Stimulated activated CD4-positive, alpha-beta T cell treated with anti-CD3 and anti-CD28 coated beads, Interleukin-15, amount 100 ng/mL, for 1 hour (primary cell): ENCODE measurements around the gene USP34.

ENCODE experiments used
- DNase-seq, 2 donors: peaks; one replicate each; pipeline ENCODE4 v3.0.0-alpha.2; 2020; ENCODE audit warnings: low read depth in 1 of 2, low spot score in 1 of 2

USP34 gene

DNA sequence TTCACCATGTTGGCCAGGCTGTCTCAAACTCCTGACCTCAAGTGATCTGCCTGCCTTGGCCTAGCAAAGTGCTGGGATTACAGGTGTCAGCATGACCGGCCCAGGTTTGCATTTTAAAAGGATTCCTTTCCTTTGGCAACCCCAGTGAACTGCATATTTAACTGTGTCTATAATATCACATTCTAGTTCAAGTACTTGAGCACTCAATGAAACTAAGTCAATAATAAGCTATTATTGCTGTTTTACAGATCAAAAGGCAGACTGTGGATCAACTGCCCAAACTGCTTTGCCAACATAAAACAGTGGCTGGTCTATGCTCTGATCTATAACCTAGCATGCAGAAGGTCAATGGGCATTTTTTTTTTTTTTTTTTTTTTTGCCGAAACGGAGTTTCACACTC, 144.5 kb downstream of the USP34 start:
- no peak for DNase-seq

DNA sequence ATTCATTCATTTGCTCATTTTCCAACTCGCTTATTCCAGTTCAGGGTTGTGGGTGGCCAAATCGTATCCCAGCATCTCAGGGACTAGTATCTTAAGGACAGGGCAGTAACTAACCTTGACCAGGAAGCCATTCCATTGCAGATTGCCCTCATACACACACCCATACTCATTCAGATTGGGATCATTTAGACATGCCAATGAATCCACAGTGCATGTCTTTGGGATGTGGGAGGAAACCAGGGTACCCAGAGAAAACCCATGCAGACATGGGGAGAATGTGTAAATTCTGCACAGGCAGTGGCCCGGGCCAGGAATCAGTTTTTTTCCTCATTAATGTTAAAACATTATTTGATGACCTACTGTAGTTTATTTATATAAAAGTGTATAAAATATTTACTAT, 150.7 kb downstream of the USP34 start:
- no peak for DNase-seq

DNA sequence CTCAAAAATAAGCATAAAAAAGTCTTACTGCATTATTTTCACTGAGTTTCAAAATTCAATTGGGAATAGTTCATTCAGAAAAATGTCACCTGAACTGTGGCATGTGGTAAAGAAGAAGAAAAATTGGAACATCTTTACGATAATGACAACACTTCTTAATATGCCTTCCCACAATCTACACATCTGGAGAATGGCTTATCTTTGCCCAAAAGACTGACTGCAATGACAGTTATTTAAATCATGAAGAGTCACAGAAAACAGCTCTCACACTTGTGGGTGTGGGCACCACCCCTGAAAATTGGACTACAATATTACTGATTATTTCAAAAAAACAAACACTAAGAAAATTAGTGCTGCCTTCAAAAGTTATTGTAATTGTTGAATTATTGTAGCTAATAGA, 152.3 kb downstream of the USP34 start:
- DNase-seq = no peak

DNA sequence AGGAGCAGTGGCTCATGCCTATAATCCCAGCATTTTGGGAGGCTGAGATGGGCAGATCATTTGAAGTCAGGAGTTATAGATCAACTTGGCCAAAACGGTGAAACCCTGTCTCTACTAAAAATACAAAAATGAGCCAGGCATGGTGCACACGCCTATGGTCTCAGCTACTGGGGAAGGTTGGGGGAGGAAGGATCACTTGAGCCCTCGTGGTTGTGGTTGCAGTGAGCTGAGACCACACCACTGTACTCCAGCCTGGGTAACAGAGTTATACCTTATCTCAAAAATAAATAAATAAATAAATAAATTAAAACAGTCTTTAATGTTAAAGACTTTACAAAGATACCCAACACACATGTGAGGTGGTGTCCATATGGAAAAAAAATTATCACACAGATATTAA, 174.9 kb downstream of the USP34 start:
- no peak for DNase-seq

DNA sequence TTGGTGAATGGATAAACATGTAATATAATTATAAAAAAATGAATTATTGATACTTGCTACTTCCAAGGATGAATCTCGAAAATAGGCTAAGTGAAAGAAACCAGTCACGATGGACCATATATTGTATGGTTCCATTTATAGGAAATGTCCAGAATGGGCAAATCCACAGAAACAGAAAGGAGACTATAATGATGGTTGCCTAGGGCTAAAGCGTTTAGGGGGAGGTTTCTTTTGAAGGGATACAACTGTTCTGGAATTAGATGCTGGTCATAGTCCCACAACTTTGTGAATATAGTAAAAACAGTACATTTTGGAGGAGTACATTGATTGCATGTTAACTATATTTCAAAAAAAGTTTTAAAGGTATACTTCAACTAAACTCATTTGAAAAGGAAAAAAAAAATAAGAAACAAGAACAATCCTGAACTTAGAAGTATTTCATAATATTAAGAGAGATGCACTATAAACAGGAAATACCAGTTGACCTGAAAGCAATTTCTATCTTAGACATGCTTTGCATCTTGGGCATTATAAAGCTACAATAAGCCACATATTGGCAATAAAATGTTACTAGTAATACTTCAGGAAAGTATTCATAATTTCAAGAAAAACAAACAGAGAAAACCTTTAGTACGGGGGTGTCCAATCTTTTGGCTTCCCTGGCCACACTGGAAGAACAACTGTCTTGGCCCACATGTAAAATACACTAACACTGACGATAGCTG, 178.9 kb downstream of the USP34 start:
- DNase-seq = no peak

DNA sequence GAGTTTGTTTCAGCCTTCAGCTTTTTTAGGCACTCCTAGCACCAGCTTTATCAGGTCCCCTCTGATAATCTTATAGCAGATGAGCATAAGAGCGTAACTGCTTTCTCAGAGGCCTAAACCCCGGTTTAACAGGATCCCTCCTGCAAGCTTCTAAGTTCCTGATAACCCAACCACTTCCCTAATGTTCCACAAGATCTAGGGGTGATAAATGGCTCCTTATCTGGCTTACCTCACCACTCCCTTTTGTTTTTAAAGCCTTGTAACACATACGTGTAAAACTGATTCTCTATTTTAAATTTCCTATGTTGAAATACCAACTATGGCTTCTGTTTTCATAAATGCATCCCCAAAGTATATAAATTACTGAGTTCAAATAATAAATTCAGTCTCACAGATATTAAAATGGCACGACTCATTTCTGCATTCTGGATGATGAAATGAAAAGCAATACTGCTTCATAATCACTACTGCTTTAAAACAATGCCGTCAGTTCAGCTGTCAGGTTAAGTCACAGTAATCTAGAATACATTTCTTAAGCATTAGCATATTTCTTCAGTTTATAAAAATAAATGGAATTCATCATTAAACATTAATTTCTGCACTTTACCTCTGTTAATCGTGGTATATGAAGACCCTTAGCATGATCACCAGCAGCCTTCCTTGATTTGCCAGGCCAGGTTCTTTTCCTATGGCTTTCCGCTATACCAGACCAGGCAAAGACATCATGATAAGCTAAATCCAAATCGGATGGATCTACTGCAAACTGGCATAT, 182.6 kb downstream of the USP34 start:
- no peak for DNase-seq

DNA sequence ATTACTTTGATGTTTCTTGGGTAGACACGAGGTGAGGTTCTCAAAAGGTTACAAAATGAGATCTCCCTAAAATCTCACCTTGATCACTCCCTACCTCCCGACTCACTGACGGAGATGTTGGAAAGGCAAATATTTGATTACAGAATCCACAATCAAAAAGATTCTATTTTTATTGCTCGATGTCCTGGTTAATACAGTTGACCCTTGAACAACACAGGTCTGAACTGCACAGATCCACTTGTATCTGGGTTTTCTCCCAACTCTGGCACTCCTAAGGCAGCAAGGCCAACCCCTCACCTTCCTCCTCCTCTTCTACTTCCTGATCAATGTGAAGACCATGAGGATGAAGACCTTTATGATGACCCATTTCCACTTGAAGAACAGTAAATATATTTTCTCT, 183.6 kb downstream of the USP34 start:
- no peak for DNase-seq

DNA sequence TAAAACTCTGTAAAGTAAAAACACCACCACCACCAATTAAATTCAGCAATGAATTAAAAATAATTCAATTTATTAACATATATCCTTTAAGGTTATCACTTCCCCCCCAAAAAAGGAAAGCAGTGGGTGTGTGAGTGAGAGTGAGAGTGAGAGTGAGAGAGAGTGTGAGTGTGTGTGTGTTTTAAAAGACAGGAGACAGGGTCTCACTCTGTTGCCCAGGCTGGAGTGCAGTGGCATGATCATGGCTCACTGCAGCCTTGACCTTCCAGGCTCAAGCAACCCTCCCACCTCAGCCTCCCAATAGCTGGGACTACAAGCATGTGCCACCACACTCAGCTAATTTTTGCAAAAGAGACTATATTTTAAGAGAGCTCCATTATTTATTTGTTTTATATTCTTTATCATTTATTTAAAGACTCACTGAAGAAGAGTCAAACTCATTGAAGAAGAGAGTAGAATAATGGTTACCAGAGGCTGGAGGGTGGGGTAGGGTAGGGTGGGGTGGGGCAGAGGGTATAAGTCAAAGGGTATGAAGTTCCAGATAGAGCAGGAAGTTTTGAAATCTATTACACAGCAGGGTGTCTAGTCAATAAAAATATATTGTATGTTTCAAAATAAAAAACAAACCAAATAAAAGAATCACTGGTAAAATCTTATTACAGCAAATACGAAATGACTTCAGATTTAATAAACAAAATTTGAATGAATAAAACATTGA, 187.3 kb downstream of the USP34 start:
- no peak for DNase-seq

DNA sequence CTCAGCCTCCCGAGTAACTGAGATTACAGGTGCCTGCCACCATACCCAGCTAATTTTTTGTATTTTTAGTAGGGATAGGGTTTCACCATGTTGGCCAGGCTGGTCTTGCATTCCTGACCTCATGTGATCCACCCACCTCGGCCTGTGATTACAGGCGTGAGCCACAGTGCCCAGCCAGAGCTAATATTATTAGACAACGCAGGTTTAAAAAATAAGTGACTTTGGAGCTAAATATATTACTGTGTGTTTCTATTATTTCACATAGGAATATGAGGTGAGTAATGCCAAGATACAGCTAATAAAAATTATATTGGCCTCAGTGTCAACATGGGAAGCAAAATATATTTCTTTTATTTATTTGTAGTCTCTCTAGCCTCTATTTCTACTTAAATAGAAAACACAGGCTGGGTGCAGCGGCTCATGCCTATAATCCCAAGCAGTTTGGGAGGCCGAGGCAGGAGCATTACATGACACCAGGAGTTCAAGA, 188.7 kb downstream of the USP34 start:
- no peak for DNase-seq

DNA sequence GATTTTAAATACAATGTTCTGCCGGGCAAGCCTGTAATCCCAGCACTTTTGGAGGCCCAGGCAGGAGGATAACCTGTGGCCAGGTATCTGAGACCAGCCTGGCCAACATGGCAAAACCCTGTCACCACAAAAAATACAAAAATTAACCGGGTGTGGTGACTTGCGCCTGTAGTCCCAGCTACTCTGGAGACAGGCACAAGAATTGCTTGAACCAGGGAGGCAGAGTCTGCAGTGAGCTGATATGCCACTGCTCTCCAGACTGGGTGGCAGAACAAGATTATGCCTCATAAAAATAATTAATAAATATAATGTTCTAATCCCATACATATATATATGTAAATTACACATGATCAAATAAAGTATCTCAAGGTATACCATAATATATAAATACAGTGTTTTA, 189.6 kb downstream of the USP34 start:
- DNase-seq = no peak

DNA sequence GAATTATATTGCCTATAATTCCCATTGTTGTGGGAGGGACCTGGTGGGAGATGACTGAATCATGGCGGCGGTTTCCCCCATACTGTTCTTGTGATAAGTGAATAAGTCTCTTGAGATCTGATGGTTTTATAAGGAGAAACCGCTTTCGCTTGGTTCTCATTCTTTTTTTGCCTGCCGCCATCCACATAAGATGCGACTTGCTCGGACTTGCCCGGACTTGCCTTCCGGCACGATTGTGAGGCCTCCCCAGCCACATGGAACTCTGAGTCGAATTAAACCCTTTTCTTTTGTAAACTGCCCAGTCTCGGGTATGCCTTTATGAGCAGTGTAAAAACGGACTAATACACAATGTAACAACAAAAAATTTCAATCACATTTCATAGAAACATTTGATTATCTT, 193.1 kb downstream of the USP34 start:
- no peak for DNase-seq

DNA sequence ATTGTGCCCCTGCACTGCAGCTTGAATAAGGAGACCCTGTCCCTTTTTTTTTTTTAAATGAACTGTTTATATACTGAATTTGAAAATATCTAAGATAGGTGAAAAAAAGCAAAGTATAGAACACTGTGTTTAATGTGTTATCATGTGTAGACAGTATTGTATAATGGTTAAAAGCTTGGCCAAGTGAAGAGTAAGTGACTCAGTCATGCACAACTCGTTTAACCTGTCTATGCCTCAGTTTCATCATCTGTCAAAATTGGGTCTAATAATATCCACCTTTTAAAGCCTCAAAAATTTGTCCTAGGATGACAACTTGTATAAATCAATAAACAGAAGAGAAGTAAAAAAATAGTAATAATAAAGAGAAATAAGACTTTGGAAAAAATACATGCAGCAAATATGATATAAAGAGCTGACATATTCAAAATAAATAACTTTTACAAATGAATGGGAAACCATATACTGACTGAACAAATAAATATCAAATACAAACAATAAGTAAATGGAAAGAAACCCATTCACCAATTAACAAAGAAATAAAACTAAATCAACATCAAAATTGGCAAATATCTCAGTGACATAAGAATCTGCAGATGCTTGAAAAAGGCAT, 195.2 kb downstream of the USP34 start:
- no peak for DNase-seq

DNA sequence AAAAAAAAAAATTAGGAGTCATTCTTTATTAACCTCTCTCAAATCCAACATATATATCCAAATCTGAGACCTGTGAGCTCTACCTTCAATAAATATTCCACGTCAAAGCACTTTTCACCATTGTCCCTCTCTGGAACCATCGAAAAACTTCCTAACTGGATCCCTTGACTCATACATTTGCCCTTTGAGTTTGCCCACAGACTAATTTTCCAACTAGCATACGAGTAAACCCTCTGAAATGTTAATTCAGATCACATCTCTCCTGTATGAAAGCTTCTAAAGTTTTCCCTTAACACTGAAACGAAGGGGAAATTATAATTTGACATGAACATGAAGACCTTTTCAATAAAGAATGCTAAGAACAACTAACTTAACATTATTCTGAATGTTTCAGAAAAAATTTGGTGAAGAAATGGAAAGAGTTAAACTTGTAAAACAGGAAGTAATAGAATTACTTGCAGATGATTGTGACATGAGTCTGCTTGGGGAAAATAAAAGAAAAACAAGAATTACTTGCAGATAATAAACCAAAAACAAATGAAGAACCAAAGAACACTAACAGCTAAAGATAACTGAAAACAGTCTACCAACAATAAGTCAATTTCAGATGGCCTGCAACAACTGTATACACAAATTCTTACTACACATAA, 198.3 kb downstream of the USP34 start:
- no peak for DNase-seq

DNA sequence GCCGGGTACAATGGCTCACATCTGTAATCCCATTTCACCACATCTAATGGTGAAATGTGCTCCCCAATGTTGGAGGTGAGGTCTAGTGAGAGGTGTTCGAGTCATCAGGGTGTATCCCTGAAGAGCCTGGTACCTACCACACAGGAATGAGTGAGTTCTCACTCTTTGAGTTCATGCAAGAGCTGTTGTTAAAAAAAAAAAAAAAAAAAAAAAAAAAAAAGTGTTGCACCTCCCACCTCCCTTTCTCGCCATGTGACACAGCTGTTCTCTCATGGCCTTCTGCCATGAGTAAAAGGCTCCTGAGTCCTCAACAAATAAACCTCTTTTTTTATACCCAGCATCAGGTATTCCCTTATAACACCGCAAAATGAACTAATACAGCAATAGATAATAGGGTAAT, 202.6 kb downstream of the USP34 start:
- no peak for DNase-seq

DNA sequence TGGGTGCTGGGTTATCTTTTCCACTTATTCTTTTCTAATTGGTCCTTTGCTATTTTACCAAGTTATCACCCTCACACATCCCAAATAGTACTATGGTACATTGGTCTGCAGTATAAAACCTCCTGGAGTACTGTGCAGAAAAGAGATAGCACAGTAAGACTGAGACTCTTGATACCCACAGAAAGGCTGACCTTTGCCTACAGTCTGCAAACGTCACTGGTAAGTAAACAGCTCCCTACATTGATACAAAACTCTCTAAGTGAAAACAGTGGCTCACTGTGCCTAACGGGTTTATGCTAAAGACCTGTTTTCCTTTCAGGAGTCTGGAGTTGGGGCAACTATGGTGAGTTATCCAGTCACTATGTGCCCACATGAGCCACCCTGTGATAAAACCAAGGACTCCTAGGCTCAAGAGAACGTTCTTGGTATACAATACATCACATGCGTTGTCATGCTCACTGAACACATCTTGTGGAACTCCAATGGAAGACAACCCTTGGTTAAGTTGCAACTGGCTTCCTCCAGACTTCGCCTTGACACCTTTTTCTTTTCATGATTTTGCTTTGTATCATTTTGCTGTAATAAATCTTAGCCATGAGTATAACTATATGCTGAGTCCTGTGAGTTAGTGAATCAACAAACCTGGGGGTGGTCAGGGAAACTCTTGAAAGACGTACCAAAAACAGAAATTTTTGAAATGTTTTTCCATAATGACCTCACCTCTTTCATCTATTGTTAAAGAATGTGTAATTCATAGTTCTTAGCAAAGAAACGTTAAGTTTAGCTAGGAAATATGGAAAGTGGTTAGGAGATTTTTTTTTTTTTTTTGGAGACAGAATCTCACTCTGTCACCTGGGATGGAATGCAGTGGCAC, 204.0 kb downstream of the USP34 start:
- DNase-seq = no peak

DNA sequence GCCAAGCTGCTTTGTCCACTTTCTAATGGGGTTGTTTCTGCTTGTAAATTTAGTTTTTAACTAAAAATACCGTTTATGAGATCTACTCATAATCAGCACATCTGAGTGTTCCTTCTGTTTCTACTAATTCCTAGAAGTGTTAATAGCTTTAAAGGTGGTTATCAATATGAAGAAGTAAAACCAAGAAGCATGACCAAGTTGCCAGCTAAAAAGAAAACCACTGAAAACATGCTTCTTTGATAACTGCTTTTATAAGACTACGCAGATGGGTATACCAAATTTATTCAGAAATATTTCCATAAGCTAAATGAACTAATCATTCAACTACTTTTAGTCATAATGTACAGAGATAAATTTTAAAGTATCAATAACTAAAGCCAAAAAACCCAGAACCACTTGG, 207.1 kb downstream of the USP34 start:
- no peak for DNase-seq

DNA sequence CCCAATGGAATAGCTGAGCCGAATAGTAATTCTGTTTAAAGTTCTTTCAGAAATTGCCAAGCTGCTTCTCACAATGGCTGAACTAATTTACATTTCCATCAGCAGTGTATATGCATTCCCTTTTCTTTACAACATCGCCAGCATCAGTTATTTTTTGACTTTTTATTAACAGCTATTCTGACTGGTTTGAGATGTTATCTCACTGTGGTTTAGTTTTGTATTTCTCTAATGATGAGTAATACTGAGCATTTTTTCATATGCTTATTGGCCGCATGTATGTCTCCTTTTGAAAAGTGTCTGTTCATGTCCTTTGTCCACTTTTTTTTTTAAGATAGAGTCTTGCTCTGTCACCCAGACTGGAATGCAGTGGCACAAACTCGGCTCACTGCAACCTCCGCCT, 208.2 kb downstream of the USP34 start:
- DNase-seq = no peak

DNA sequence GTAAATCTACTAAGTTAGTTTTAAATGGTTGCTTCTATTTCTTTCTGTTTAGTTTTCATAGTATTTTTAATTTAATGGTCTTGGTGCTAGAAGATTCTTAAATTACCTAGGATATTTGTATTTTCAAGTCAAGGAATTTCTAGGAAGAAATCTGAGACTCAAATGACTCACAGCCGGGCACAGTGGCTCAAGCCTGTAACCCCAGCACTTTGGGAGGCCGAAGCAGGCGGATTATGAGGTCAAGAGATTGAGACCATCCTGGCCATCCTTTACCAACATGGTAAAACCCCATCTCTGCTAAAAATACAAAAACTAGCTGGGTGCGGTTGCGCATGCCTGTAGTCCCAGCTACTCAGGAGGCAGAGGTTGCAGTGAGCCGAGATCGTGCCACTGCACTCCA, 213.4 kb downstream of the USP34 start:
- no peak for DNase-seq

DNA sequence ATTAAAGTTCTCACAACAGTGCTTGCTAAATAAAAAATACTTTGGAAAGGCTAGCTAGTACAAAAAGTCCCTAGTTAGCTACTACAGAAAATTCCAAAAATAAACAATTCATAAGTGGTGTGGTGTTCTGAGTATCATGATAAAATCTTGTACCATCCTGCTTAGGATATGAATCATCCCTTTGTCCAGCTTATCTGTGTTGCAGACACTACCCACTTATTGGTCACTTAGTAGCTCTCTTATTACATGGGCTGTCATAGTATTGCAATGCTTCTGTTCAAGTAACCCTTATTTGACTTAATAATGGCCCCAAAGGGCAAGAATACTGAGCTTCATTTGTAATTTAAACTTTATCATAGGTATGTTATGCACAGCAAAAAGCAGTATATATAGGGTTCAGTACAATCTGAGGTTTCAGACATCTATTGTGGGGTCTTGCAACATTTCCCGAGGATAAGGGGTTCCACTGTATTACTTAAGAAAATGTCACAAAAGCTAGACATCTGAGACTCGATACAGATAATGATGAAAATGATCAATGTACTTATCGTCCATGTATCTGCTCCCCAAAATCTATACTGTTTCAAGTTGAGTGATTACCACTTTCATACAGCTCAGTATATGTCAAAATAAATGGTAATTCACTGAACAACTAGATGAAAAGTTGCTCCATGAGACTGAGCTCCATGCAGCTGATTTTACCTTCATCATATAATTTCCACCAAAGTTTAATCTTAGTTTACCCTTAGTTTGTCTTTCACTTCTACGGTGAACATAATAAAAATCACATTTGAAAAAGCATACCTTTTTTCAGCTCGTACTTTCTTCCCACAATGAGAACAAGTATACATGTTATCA, 215.1 kb downstream of the USP34 start:
- DNase-seq = no peak
